ENCODE measurements around the gene NKAPL. TPM values are rescaled to one million over a fixed set of nuclear protein-coding genes. Genes with fewer than 3 reads are reported as not detected.

Gene NKAPL
- total RNA-seq, 1 experiment from 2014 or later = not detected

DNA sequence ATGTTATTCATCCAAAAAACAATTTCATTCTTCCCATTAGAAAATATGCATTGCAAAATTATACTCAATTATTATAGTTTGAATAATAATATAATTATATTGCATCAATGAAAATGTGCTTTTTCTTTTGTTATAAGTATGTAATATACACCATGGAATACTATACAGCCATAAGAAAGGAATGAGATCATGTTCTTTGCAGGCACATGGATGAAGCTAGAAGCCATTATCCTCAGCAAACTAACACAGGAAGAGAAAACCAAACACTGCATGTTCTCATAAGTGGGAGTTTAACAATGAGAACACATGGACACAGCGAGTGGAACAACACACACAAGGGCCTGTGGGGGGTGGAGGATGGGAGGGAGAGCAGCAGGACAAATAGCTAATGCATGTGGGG lies 2.1 kb upstream of the NKAPL start:
- no peaks in the 10 kb centered on the region for H4K20me1 ChIP-seq (ENCODE audit: insufficient read depth)
- H3K9ac ChIP-seq (ENCODE audit: low read length) = no peak overlapping the region
- H3K27ac ChIP-seq (ENCODE audit: low read depth, low read length) = no peak overlapping the region
- no peaks in the 10 kb centered on the region for H3K9me3 ChIP-seq (ENCODE audit: control insufficient read depth in 1 of 2, insufficient read depth in 1 of 2, low read depth in 1 of 2, low read length in 2 of 2)
- ChIA-PET CTCF (no interaction called here), RAD21 (ENCODE audit: low non-redundant PET in 1 of 2, low total read pairs in 2 of 2, uncharacterized antibody in 2 of 2, unreplicated experiment in 2 of 2) (no interaction called here), POLR2A (no interaction called here)
- H3K4me1 ChIP-seq (ENCODE audit: control insufficient read depth in 1 of 2, insufficient read depth in 2 of 2, low read length in 2 of 2) = peaks cover 0 to 9% of the 10 kb centered on the region in 2 experiments; a peak in 1 of 4 replicates
- intact Hi-C loops (cut with micrococcal nuclease) = no loop called here
- H3K4me2 ChIP-seq (ENCODE audit: low read length) = no peak overlapping the region
- DNase-seq (ENCODE audit: low read depth, low spot score) (no peak), ATAC-seq (no peak)
- no TSS peak for BruUV-seq (replicated peaks)
- H3K27me3 ChIP-seq (ENCODE audit: insufficient read depth, low read length) = no peaks in the 10 kb centered on the region
- H3K4me3 ChIP-seq (replicated peaks in 1 of 2; ENCODE audit: low read depth in 1 of 2, low read length in 2 of 2) = no peak overlapping the region
- no peaks in the 10 kb centered on the region; the same call in 1 of the 2 replicates for H3K79me2 ChIP-seq (ENCODE audit: insufficient read depth, low read length)
- no peak overlapping the region for H2AFZ ChIP-seq (ENCODE audit: low read depth, low read length, poor library complexity, severe bottlenecking)
- TF ChIP-seq TCF7L2 (IDR thresholded peaks at IDR 0.05; ENCODE audit: borderline replicate concordance, extremely low read depth, insufficient read depth, insufficient read length) = no peak
- no peak for TF ChIP-seq SRF (IDR thresholded peaks at IDR 0.05; ENCODE audit: low read depth)
- no peak for TF ChIP-seq ZFX (IDR thresholded peaks at IDR 0.05)
- TF ChIP-seq FOSL1 (IDR thresholded peaks at IDR 0.05; ENCODE audit: low read depth) = no peak
- TF ChIP-seq CBX3 (IDR thresholded peaks at IDR 0.05; ENCODE audit: low read depth) = no peak
- no peak for TF ChIP-seq SIN3A (IDR thresholded peaks at IDR 0.05; ENCODE audit: low read depth)
- TF ChIP-seq EGR1 (IDR thresholded peaks at IDR 0.05; ENCODE audit: low read depth) = no peak
- no peak for TF ChIP-seq CEBPB (IDR thresholded peaks at IDR 0.05; ENCODE audit: low read depth)
- TF ChIP-seq, protein P1, sequence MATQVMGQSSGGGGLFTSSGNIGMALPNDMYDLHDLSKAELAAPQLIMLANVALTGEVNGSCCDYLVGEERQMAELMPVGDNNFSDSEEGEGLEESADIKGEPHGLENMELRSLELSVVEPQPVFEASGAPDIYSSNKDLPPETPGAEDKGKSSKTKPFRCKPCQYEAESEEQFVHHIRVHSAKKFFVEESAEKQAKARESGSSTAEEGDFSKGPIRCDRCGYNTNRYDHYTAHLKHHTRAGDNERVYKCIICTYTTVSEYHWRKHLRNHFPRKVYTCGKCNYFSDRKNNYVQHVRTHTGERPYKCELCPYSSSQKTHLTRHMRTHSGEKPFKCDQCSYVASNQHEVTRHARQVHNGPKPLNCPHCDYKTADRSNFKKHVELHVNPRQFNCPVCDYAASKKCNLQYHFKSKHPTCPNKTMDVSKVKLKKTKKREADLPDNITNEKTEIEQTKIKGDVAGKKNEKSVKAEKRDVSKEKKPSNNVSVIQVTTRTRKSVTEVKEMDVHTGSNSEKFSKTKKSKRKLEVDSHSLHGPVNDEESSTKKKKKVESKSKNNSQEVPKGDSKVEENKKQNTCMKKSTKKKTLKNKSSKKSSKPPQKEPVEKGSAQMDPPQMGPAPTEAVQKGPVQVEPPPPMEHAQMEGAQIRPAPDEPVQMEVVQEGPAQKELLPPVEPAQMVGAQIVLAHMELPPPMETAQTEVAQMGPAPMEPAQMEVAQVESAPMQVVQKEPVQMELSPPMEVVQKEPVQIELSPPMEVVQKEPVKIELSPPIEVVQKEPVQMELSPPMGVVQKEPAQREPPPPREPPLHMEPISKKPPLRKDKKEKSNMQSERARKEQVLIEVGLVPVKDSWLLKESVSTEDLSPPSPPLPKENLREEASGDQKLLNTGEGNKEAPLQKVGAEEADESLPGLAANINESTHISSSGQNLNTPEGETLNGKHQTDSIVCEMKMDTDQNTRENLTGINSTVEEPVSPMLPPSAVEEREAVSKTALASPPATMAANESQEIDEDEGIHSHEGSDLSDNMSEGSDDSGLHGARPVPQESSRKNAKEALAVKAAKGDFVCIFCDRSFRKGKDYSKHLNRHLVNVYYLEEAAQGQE (IDR thresholded peaks at IDR 0.05; ENCODE audit: low read depth) = no peak
- no peak for TF ChIP-seq SP1 (IDR thresholded peaks at IDR 0.05; ENCODE audit: low read depth)
- TF ChIP-seq POLR2A (IDR thresholded peaks at IDR 0.05; ENCODE audit: borderline replicate concordance, extremely low read depth, insufficient read depth, insufficient read length) = no peak
- no peak for TF ChIP-seq JUND (IDR thresholded peaks at IDR 0.05)
- no peak for TF ChIP-seq EZH2 (IDR thresholded peaks at IDR 0.05)
- TF ChIP-seq, protein P2, sequence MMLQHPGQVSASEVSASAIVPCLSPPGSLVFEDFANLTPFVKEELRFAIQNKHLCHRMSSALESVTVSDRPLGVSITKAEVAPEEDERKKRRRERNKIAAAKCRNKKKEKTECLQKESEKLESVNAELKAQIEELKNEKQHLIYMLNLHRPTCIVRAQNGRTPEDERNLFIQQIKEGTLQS (IDR thresholded peaks at IDR 0.05) = no peak
- no peaks in the 10 kb centered on the region for H3K36me3 ChIP-seq (ENCODE audit: control insufficient read depth in 1 of 2, insufficient read depth in 2 of 2, low read length in 2 of 2)
- no peaks in the 10 kb centered on the region for H3K9me2 ChIP-seq (ENCODE audit: insufficient read depth)

Data from HCT116 (cell line).